ENCODE data around the gene TAS1R3.

DNA sequence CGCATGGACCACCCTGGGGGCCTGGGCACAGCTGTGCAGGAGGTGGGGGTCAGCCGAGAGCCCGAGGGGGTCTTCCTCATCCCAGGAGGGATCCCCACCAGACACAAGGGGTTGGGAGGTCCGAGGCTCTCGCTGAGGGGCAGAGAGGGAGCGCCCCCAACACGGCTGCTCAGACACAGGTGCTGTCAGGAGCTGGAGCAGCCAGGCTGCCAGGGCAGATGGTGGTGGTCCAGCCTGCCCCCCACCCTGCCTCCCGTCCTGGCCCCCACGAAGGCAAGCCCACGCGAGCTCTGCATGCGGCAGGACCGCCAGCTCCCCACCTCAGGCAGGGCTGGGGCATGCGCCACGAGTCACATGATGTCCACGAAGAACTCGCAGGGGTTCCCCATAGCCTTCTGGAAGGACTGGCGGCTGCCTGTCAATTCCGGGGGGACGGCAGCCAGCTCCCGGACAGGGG lies 4.7 kb downstream of the TAS1R3 start:
- TF ChIP-seq, protein P1, sequence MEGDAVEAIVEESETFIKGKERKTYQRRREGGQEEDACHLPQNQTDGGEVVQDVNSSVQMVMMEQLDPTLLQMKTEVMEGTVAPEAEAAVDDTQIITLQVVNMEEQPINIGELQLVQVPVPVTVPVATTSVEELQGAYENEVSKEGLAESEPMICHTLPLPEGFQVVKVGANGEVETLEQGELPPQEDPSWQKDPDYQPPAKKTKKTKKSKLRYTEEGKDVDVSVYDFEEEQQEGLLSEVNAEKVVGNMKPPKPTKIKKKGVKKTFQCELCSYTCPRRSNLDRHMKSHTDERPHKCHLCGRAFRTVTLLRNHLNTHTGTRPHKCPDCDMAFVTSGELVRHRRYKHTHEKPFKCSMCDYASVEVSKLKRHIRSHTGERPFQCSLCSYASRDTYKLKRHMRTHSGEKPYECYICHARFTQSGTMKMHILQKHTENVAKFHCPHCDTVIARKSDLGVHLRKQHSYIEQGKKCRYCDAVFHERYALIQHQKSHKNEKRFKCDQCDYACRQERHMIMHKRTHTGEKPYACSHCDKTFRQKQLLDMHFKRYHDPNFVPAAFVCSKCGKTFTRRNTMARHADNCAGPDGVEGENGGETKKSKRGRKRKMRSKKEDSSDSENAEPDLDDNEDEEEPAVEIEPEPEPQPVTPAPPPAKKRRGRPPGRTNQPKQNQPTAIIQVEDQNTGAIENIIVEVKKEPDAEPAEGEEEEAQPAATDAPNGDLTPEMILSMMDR (conservative IDR thresholded peaks at IDR 0.05; ENCODE audit: low read length) = no peak
- TF ChIP-seq EZH2phosphoT487 (IDR thresholded peaks at IDR 0.05; ENCODE audit: borderline replicate concordance, low read depth, low read length) = no peak

Measured in OCI-LY7 (cell line).